Measurements from ENCODE around the gene LYPD6. TPM values are rescaled to one million over a fixed set of nuclear protein-coding genes. Genes with fewer than 3 reads are reported as not detected.

LYPD6 gene
- total and polyA plus RNA-seq, 4 donors: 0.15 to 0.42 (median 0.23) TPM

- no peak for DNase-seq (ENCODE audit: low spot score)
- Histone ChIP-seq H3K36me3 (ENCODE audit: control insufficient read depth in 4 of 4, insufficient read depth in 3 of 4, low read depth in 1 of 4, low read length in 3 of 4) (no peaks in the 10 kb centered on the region), H3K9ac (ENCODE audit: low read depth in 1 of 2, low read length in 2 of 2) (no peak overlapping the region), H3K27me3 (ENCODE audit: control insufficient read depth in 4 of 4, insufficient read depth in 4 of 4, low read length in 3 of 4) (no peaks in the 10 kb centered on the region), H3K4me1 (ENCODE audit: control insufficient read depth in 4 of 4, insufficient read depth in 4 of 4, low read length in 3 of 4) (no peaks in the 10 kb centered on the region), H3K9me3 (ENCODE audit: control insufficient read depth in 4 of 4, low read length in 3 of 4) (no peaks in the 10 kb centered on the region), H3K4me3 (ENCODE audit: low read depth in 1 of 3, low read length in 3 of 3) (no peak overlapping the region), H3K27ac (ENCODE audit: low read depth in 1 of 2, low read length in 2 of 2) (no peak overlapping the region)
- 74% methylated on average over 4 of the region's 4 CpGs for WGBS
- TF ChIP-seq REST (IDR thresholded peaks at IDR 0.05) (no peak), GABPA (IDR thresholded peaks at IDR 0.05 in 1 of 2, conservative IDR thresholded peaks at IDR 0.05 in 1 of 2) (no peak), NR2F2 (IDR thresholded peaks at IDR 0.05) (no peak), RAD21 (IDR thresholded peaks at IDR 0.05) (no peak), CTCF (IDR thresholded peaks at IDR 0.05; ENCODE audit: low read depth, low read length, missing input control) (no peak), ATF3 (IDR thresholded peaks at IDR 0.05) (no peak), YY1 (IDR thresholded peaks at IDR 0.05) (no peak), JUND (IDR thresholded peaks at IDR 0.05) (no peak)
These were observed 152.7 kb downstream of the LYPD6 start for GRCh38 chr2:149483004-149483605.

- Histone ChIP-seq H3K4me3 (ENCODE audit: low read depth in 1 of 3, low read length in 3 of 3) (no peak overlapping the region), H3K36me3 (ENCODE audit: control insufficient read depth in 4 of 4, insufficient read depth in 3 of 4, low read depth in 1 of 4, low read length in 3 of 4) (no peaks in the 10 kb centered on the region), H3K27me3 (ENCODE audit: control insufficient read depth in 4 of 4, insufficient read depth in 4 of 4, low read length in 3 of 4) (no peaks in the 10 kb centered on the region), H3K27ac (ENCODE audit: low read depth in 1 of 2, low read length in 2 of 2) (no peak overlapping the region), H3K9me3 (ENCODE audit: control insufficient read depth in 4 of 4, low read length in 3 of 4) (no peaks in the 10 kb centered on the region), H3K4me1 (ENCODE audit: control insufficient read depth in 4 of 4, insufficient read depth in 4 of 4, low read length in 3 of 4) (no peaks in the 10 kb centered on the region), H3K9ac (ENCODE audit: low read depth in 1 of 2, low read length in 2 of 2) (no peak overlapping the region)
- WGBS: 84% methylated on average over 3 of the region's 3 CpGs
- no peak for DNase-seq (ENCODE audit: low spot score)
- TF ChIP-seq HNF4G (IDR thresholded peaks at IDR 0.05) (no peak), RXRA (IDR thresholded peaks at IDR 0.05) (no peak), SP1 (IDR thresholded peaks at IDR 0.05) (no peak), REST (IDR thresholded peaks at IDR 0.05) (no peak), GABPA (IDR thresholded peaks at IDR 0.05 in 1 of 2, conservative IDR thresholded peaks at IDR 0.05 in 1 of 2) (no peak), FOXA2 (IDR thresholded peaks at IDR 0.05) (no peak), RAD21 (IDR thresholded peaks at IDR 0.05) (no peak), JUND (IDR thresholded peaks at IDR 0.05) (no peak), MAX (IDR thresholded peaks at IDR 0.05) (no peak), TAF1 (conservative IDR thresholded peaks at IDR 0.05) (no peak)
These were observed 156.3 kb downstream of the LYPD6 start for GRCh38 chr2:149486664-149487063.

Measured in liver (tissue), 9 donors.